Suprapubic skin (tissue), 4 donors: Measurements from ENCODE around the gene TENT4B. TPM values are rescaled to one million over a fixed set of nuclear protein-coding genes. Genes with fewer than 3 reads are reported as not detected.

ENCODE experiments used
- DNase-seq, 2 donors: peaks; one replicate each; pipeline ENCODE4 v3.0.0-alpha.2; 2019; ENCODE audit warnings: low spot score in 2 of 2
- H3K27ac ChIP-seq: fragments of 200-600 bp; sonication (generic); one replicate; pipeline ENCODE4 v1.5.1; 2019
- H3K27me3 ChIP-seq: fragments of 200-600 bp; sonication (generic); one replicate; pipeline ENCODE4 v1.5.1; 2019
- H3K36me3 ChIP-seq: fragments of 200-600 bp; sonication (generic); one replicate; pipeline ENCODE4 v1.5.1; 2019
- H3K4me1 ChIP-seq: fragments of 200-600 bp; sonication (generic); one replicate; pipeline ENCODE4 v1.5.1; 2019
- H3K4me3 ChIP-seq: fragments of 200-600 bp; sonication (generic); one replicate; pipeline ENCODE4 v1.5.1; 2019; ENCODE audit warnings: mild to moderate bottlenecking
- H3K9me3 ChIP-seq: fragments of 200-600 bp; sonication (generic); one replicate; pipeline ENCODE4 v1.5.1; 2019
- CTCF ChIP-seq, 2 donors: fragments of 200-600 bp in 1 of 2; fragments of 450-650 bp in 1 of 2; sonication (generic) in 1 of 2; IDR thresholded peaks; one replicate each; pipeline ENCODE4 v1.5.1; 2016 to 2019; ENCODE audit warnings: antibody characterized with exemption in 2 of 2, mild to moderate bottlenecking in 1 of 2, moderate library complexity in 1 of 2
- EP300 ChIP-seq: sonication (generic); formaldehyde crosslinking; IDR thresholded peaks from one replicate; pipeline ENCODE4 v1.6.1; 2017; ENCODE audit warnings: antibody characterized with exemption
- POLR2A ChIP-seq, 2 donors: fragments of 450-650 bp; IDR thresholded peaks; one replicate each; pipeline ENCODE4 v1.6.1; 2017; ENCODE audit warnings: antibody characterized with exemption in 2 of 2, mild to moderate bottlenecking in 2 of 2, moderate library complexity in 2 of 2
- POLR2AphosphoS5 ChIP-seq, 3 donors: sonication (generic); formaldehyde crosslinking; IDR thresholded peaks; one replicate each; pipeline ENCODE4 v1.6.1; 2017; ENCODE audit warnings: antibody characterized with exemption in 3 of 3
- WGBS: methylation state at CpG from one replicate; pipeline ENCODE4 v1.1.5; 2018; 5-methylcytosine and 5-hydroxymethylcytosine counted together
- total RNA-seq, 4 donors: library from RNA; depleted of rRNA; stranded (reverse); fragments of >200 nt; gene quantifications; one replicate each; pipeline ENCODE4 v1.1.0, GENCODE V29; 2016

The TENT4B gene
- total RNA-seq, 4 donors from 2014 or later, result 10.8 to 15.7 (median 12.9) TPM

- H3K27me3 ChIP-seq, result no peaks in the 10 kb centered on the region
- peaks cover 6% of the 10 kb centered on the region for H3K4me1 ChIP-seq
- WGBS, result 86% methylated on average over 13 of the region's 18 CpGs
- H3K9me3 ChIP-seq, result no peaks in the 10 kb centered on the region
- H3K4me3 ChIP-seq, result peak overlapping the region; percentile 40
- TF ChIP-seq POLR2AphosphoS5 (IDR thresholded peaks at IDR 0.05), result no peak
- no peak for TF ChIP-seq EP300
- DNase-seq, result peak in 1 of 2 donors; percentile 57
- peak overlapping the region; percentile 81 for H3K27ac ChIP-seq
- no peaks in the 10 kb centered on the region for H3K36me3 ChIP-seq
Observed at GRCh38 chr16:50274326-50275097, 121.4 kb downstream of the TENT4B start.

GRCh38 chr16:50275098-50275415, 122.0 kb downstream of the TENT4B start:
- no peaks in the 10 kb centered on the region for H3K27me3 ChIP-seq
- TF ChIP-seq POLR2A (IDR thresholded peaks at IDR 0.05), result no peak
- no peak for TF ChIP-seq CTCF (IDR thresholded peaks at IDR 0.05)
- TF ChIP-seq EP300, result no peak
- no peak for TF ChIP-seq POLR2AphosphoS5 (IDR thresholded peaks at IDR 0.05)
- peak in 1 of 2 donors; percentile 41 for DNase-seq
- no peaks in the 10 kb centered on the region for H3K9me3 ChIP-seq
- H3K4me1 ChIP-seq, result peaks cover 6% of the 10 kb centered on the region
- H3K36me3 ChIP-seq, result no peaks in the 10 kb centered on the region
- peak overlapping the region; percentile 40 for H3K4me3 ChIP-seq
- WGBS, result 82% methylated on average over 2 of the region's 3 CpGs
- H3K27ac ChIP-seq, result peak overlapping the region; percentile 81

- Histone ChIP-seq H3K36me3 (no peaks in the 10 kb centered on the region), H3K27ac (peak overlapping the region; percentile 81), H3K4me1 (peaks cover 6% of the 10 kb centered on the region), H3K27me3 (no peaks in the 10 kb centered on the region), H3K4me3 (peak overlapping the region; percentile 40), H3K9me3 (no peaks in the 10 kb centered on the region)
- TF ChIP-seq EP300 (no peak), POLR2A (IDR thresholded peaks at IDR 0.05) (no peak), CTCF (IDR thresholded peaks at IDR 0.05) (no peak), POLR2AphosphoS5 (IDR thresholded peaks at IDR 0.05) (no peak)
- peak in 1 of 2 donors; percentile 55 for DNase-seq
- WGBS, result 72% methylated on average over 6 of the region's 12 CpGs
Observed at GRCh38 chr16:50275428-50276325, 122.6 kb downstream of the TENT4B start.

- no peak overlapping the region for H3K27ac ChIP-seq
- WGBS, result 67% methylated on average over 1 of the region's 2 CpGs
- no peak for DNase-seq
- no peaks in the 10 kb centered on the region for H3K9me3 ChIP-seq
- H3K4me3 ChIP-seq, result no peak overlapping the region
- no peak for TF ChIP-seq POLR2AphosphoS5 (IDR thresholded peaks at IDR 0.05)
- no peak for TF ChIP-seq CTCF (IDR thresholded peaks at IDR 0.05)
- no peak for TF ChIP-seq EP300
- no peak for TF ChIP-seq POLR2A (IDR thresholded peaks at IDR 0.05)
- H3K36me3 ChIP-seq, result no peaks in the 10 kb centered on the region
- peaks cover 11% of the 10 kb centered on the region for H3K4me1 ChIP-seq
- H3K27me3 ChIP-seq, result no peaks in the 10 kb centered on the region
Observed at GRCh38 chr16:50276326-50276640, 123.2 kb downstream of the TENT4B start.

- Histone ChIP-seq H3K36me3 (no peaks in the 10 kb centered on the region), H3K4me1 (peaks cover 15% of the 10 kb centered on the region), H3K27me3 (no peaks in the 10 kb centered on the region), H3K27ac (peak overlapping the region; percentile 14), H3K4me3 (no peak overlapping the region), H3K9me3 (no peaks in the 10 kb centered on the region)
- WGBS, result 85% methylated on average over 4 of the region's 4 CpGs
- TF ChIP-seq POLR2AphosphoS5 (IDR thresholded peaks at IDR 0.05) (no peak), EP300 (no peak), CTCF (IDR thresholded peaks at IDR 0.05) (no peak), POLR2A (IDR thresholded peaks at IDR 0.05) (no peak)
- DNase-seq, result peak in 1 of 2 donors; percentile 4
Observed at GRCh38 chr16:50276801-50277555, 123.9 kb downstream of the TENT4B start.
